NCI-H187 treated with DMSO at 0.1 percent for 48 hours (cell line): ENCODE data around the gene SBNO1.
"Not testable (repeated sequence)": the region's sequence is repeated elsewhere in the genome, so short reads cannot be mapped to it uniquely, and the experiment has no call there.

Experiments used
- DNase-seq: peaks from one replicate; lab custom pipeline; 2025; lab: John Stamatoyannopoulos, UW

The SBNO1 gene

GRCh38 chr12:123364532-123365024, at the start of gene SBNO1:
SBNO1 (minus strand) TSS chr12:123364847; CDS start chr12:123350441, 14,406 bp downstream.
- DNase-seq: peak; percentile 80

GRCh38 chr12:123410041-123410412, 45.4 kb upstream of the SBNO1 start:
- DNase-seq: no peak

GRCh38 chr12:123409284-123410040, 44.8 kb upstream of the SBNO1 start:
- DNase-seq: not testable (repeated sequence)

- DNase-seq: not testable (repeated sequence)
These were observed 44.0 kb upstream of the SBNO1 start for GRCh38 chr12:123408619-123409018.

GRCh38 chr12:123407934-123408333, 43.3 kb upstream of the SBNO1 start:
- not testable (repeated sequence) for DNase-seq

GRCh38 chr12:123407269-123407668, 42.6 kb upstream of the SBNO1 start:
- not testable (repeated sequence) for DNase-seq

GRCh38 chr12:123404581-123404980, 39.9 kb upstream of the SBNO1 start:
- DNase-seq: no peak

- no peak for DNase-seq
These were observed 37.4 kb upstream of the SBNO1 start for GRCh38 chr12:123401753-123402683.

GRCh38 chr12:123399255-123399617, 34.6 kb upstream of the SBNO1 start:
- DNase-seq: no peak

- no peak for DNase-seq
These were observed 34.1 kb upstream of the SBNO1 start for GRCh38 chr12:123398550-123399254.

GRCh38 chr12:123398177-123398549, 33.5 kb upstream of the SBNO1 start:
- DNase-seq: no peak

- no peak for DNase-seq
These were observed 32.8 kb upstream of the SBNO1 start for GRCh38 chr12:123397400-123397799.

GRCh38 chr12:123396954-123397353, 32.3 kb upstream of the SBNO1 start:
- DNase-seq: no peak

- no peak for DNase-seq
These were observed 31.9 kb upstream of the SBNO1 start for GRCh38 chr12:123396543-123396942.

GRCh38 chr12:123395236-123395635, 30.6 kb upstream of the SBNO1 start:
- no peak for DNase-seq

GRCh38 chr12:123393747-123394146, 29.1 kb upstream of the SBNO1 start:
- no peak for DNase-seq

GRCh38 chr12:123391546-123392343, 27.1 kb upstream of the SBNO1 start:
- no peak for DNase-seq

- DNase-seq: no peak
These were observed 26.1 kb upstream of the SBNO1 start for GRCh38 chr12:123390498-123391426.

- no peak for DNase-seq
These were observed 25.1 kb upstream of the SBNO1 start for GRCh38 chr12:123389560-123390351.
